ENCODE results near the gene SLC16A8. TPM values are rescaled to one million over a fixed set of nuclear protein-coding genes. Genes with fewer than 3 reads are reported as not detected.

Gene SLC16A8
- total RNA-seq, 3 donors from 2014 or later (not counting 1 experiment from before 2014, with no cell fraction given): 1.0 TPM; not detected in 2

DNA sequence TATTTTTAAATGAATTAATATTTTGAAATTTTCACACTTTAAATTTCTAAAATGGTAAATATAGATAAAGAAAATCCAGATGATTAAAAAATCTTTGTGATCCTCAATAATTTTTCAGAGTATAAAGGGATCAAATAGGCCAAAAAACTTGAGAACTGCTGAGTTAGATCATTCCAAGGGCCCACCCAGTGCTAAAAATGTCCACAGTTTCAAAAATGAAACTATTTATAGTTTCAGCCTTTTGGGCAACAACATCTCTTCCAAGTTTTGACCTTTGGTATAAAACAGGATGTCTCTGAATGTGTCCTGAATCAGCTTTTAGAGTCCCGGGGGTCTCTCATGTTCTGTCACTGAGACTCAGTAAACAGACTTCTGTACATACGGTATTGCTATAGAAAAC, 47.4 kb upstream of the SLC16A8 start:
- ATAC-seq: no peak
- H3K36me3 ChIP-seq (ENCODE audit: control insufficient read depth, insufficient read depth, low read length): peaks cover 72% of the 10 kb centered on the region
- no peaks in the 10 kb centered on the region for H3K9me3 ChIP-seq (ENCODE audit: control insufficient read depth, insufficient read depth, low read length)
- no peak overlapping the region for H3K4me3 ChIP-seq (ENCODE audit: low read length)
- no peaks in the 10 kb centered on the region for H3K9me3 Mint-ChIP-seq
- 92% methylated on average over 2 of the region's 2 CpGs for WGBS (ENCODE audit: insufficient coverage)
- H3K27me3 ChIP-seq (ENCODE audit: control insufficient read depth, insufficient read depth, low read length): no peaks in the 10 kb centered on the region
- no peak for DNase-seq
- H3K27ac Mint-ChIP-seq: no peak overlapping the region
- peaks cover 9 to 10% of the 10 kb centered on the region in 2 donors for H3K4me1 Mint-ChIP-seq
- no peak overlapping the region for H3K4me3 Mint-ChIP-seq
- no peaks in the 10 kb centered on the region for H3K36me3 Mint-ChIP-seq
- TF ChIP-seq, protein P1, sequence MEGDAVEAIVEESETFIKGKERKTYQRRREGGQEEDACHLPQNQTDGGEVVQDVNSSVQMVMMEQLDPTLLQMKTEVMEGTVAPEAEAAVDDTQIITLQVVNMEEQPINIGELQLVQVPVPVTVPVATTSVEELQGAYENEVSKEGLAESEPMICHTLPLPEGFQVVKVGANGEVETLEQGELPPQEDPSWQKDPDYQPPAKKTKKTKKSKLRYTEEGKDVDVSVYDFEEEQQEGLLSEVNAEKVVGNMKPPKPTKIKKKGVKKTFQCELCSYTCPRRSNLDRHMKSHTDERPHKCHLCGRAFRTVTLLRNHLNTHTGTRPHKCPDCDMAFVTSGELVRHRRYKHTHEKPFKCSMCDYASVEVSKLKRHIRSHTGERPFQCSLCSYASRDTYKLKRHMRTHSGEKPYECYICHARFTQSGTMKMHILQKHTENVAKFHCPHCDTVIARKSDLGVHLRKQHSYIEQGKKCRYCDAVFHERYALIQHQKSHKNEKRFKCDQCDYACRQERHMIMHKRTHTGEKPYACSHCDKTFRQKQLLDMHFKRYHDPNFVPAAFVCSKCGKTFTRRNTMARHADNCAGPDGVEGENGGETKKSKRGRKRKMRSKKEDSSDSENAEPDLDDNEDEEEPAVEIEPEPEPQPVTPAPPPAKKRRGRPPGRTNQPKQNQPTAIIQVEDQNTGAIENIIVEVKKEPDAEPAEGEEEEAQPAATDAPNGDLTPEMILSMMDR (IDR thresholded peaks at IDR 0.05): no peak
- H3K27ac ChIP-seq (ENCODE audit: low read length): no peak overlapping the region
- no peaks in the 10 kb centered on the region for H3K4me1 ChIP-seq (ENCODE audit: control insufficient read depth, insufficient read depth, low read length)
- intact Hi-C loops (cut with micrococcal nuclease): no loop called here
- no peaks in the 10 kb centered on the region for H3K27me3 Mint-ChIP-seq (ENCODE audit: low read depth in 2 of 2)

DNA sequence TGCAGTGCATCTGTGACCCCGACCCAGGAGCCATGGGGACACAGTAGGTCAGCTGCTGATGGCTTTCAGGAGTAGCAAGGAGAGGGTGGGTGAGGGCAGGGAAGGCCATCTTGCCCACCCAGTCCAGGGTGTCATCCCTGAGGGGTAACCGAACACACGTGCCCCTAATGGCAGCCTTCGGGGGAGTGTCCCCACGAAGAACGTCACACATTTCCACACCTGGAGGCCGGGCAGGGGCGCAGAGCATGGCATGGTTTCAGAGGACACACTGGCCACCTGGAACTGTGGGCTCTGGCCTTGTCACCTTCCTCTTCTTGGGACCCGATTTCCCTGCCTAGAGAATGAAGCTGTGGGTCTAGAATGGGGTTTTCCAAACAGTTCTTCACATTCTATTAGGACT, 45.9 kb upstream of the SLC16A8 start:
- no peak overlapping the region for H3K4me3 ChIP-seq (ENCODE audit: low read length)
- H3K36me3 Mint-ChIP-seq: no peaks in the 10 kb centered on the region
- intact Hi-C loops (cut with micrococcal nuclease): no loop called here
- H3K27ac ChIP-seq (ENCODE audit: low read length): no peak overlapping the region
- no peaks in the 10 kb centered on the region for H3K9me3 Mint-ChIP-seq
- TF ChIP-seq, protein P1 (IDR thresholded peaks at IDR 0.05): no peak
- no peak overlapping the region for H3K27ac Mint-ChIP-seq
- no peaks in the 10 kb centered on the region for H3K4me1 ChIP-seq (ENCODE audit: control insufficient read depth, insufficient read depth, low read length)
- H3K27me3 ChIP-seq (ENCODE audit: control insufficient read depth, insufficient read depth, low read length): no peaks in the 10 kb centered on the region
- no peak for DNase-seq
- no peaks in the 10 kb centered on the region for H3K9me3 ChIP-seq (ENCODE audit: control insufficient read depth, insufficient read depth, low read length)
- H3K4me3 Mint-ChIP-seq: no peak overlapping the region
- H3K36me3 ChIP-seq (ENCODE audit: control insufficient read depth, insufficient read depth, low read length): peaks cover 66% of the 10 kb centered on the region
- ATAC-seq: no peak
- H3K27me3 Mint-ChIP-seq (ENCODE audit: low read depth in 2 of 2): no peaks in the 10 kb centered on the region
- WGBS (ENCODE audit: insufficient coverage): 93% methylated on average over 9 of the region's 9 CpGs
- no peaks in the 10 kb centered on the region for H3K4me1 Mint-ChIP-seq

DNA sequence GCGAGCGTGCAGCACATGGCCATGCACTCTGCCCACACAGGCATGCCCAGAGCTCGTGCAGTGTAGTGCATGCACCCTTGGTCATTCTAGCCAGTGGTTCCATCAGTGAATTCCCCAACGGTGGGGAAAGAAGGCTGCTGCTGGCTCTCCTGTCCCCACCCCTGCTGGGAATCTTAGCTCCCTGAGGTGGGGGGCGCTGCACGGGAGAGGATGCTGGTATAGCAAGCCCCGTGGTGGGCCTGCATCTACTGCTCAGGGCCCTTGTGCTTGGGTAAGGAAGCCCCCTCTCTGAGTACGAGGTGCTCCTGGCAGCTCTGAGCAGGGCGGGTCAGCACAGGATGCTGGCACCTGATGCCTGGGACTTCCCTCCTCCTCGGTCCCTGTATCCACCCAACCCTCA, 45.0 kb upstream of the SLC16A8 start:
- no peaks in the 10 kb centered on the region for H3K27me3 ChIP-seq (ENCODE audit: control insufficient read depth, insufficient read depth, low read length)
- H3K36me3 ChIP-seq (ENCODE audit: control insufficient read depth, insufficient read depth, low read length): peaks cover 61% of the 10 kb centered on the region
- no peaks in the 10 kb centered on the region for H3K9me3 ChIP-seq (ENCODE audit: control insufficient read depth, insufficient read depth, low read length)
- intact Hi-C loops (cut with micrococcal nuclease): no loop called here
- no peak for DNase-seq
- ATAC-seq: no peak
- H3K9me3 Mint-ChIP-seq: no peaks in the 10 kb centered on the region
- no peak overlapping the region for H3K27ac ChIP-seq (ENCODE audit: low read length)
- H3K4me3 ChIP-seq (ENCODE audit: low read length): no peak overlapping the region
- H3K4me3 Mint-ChIP-seq: no peak overlapping the region
- H3K36me3 Mint-ChIP-seq: no peaks in the 10 kb centered on the region
- WGBS (ENCODE audit: insufficient coverage): 92% methylated on average over 10 of the region's 10 CpGs
- peaks cover 5 to 6% of the 10 kb centered on the region in 2 donors for H3K4me1 Mint-ChIP-seq
- TF ChIP-seq, protein P1 (IDR thresholded peaks at IDR 0.05): no peak
- H3K4me1 ChIP-seq (ENCODE audit: control insufficient read depth, insufficient read depth, low read length): peaks cover 7% of the 10 kb centered on the region
- H3K27me3 Mint-ChIP-seq (ENCODE audit: low read depth in 2 of 2): no peaks in the 10 kb centered on the region
- H3K27ac Mint-ChIP-seq: no peak overlapping the region

DNA sequence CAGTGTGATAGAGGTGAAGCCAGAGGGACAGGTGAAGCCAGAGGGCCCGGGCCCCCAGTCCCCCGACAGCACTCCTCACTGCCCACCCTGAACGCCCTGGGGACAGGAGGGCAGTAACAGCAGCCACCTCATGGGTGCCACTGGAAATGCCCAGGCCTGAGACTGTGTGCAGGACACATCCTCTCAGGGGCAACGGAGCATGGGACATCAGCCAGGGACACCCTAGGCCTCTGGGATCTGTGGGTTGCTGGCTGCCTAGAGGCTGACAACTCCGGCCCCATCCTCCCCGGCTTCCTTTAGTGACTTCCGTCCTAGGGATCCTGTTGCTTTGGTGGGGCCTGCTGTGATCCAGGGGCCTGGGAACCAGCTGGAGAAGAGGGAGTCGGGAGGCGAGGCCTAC, 43.9 kb upstream of the SLC16A8 start:
- ATAC-seq (no peak), DNase-seq (no peak)
- H3K4me3 Mint-ChIP-seq: no peak overlapping the region
- no peaks in the 10 kb centered on the region for H3K36me3 Mint-ChIP-seq
- intact Hi-C loops (cut with micrococcal nuclease): no loop called here
- peaks cover 7% of the 10 kb centered on the region for H3K4me1 ChIP-seq (ENCODE audit: control insufficient read depth, insufficient read depth, low read length)
- H3K9me3 Mint-ChIP-seq: no peaks in the 10 kb centered on the region
- no peak overlapping the region for H3K4me3 ChIP-seq (ENCODE audit: low read length)
- 92% methylated on average over 9 of the region's 9 CpGs for WGBS (ENCODE audit: insufficient coverage)
- H3K4me1 Mint-ChIP-seq: peaks cover 5 to 6% of the 10 kb centered on the region in 2 donors
- H3K27ac Mint-ChIP-seq: no peak overlapping the region
- no peaks in the 10 kb centered on the region for H3K9me3 ChIP-seq (ENCODE audit: control insufficient read depth, insufficient read depth, low read length)
- H3K27me3 ChIP-seq (ENCODE audit: control insufficient read depth, insufficient read depth, low read length): no peaks in the 10 kb centered on the region
- peaks cover 50% of the 10 kb centered on the region for H3K36me3 ChIP-seq (ENCODE audit: control insufficient read depth, insufficient read depth, low read length)
- TF ChIP-seq, protein P1 (IDR thresholded peaks at IDR 0.05): no peak
- H3K27me3 Mint-ChIP-seq (ENCODE audit: low read depth in 2 of 2): no peaks in the 10 kb centered on the region
- H3K27ac ChIP-seq (ENCODE audit: low read length): no peak overlapping the region
